ENCODE results near the gene CNTLN. TPM values are rescaled to one million over a fixed set of nuclear protein-coding genes. Genes with fewer than 3 reads are reported as not detected.

CNTLN gene
- total RNA-seq, 1 donor from 2014 or later, result 3.1 TPM

DNA sequence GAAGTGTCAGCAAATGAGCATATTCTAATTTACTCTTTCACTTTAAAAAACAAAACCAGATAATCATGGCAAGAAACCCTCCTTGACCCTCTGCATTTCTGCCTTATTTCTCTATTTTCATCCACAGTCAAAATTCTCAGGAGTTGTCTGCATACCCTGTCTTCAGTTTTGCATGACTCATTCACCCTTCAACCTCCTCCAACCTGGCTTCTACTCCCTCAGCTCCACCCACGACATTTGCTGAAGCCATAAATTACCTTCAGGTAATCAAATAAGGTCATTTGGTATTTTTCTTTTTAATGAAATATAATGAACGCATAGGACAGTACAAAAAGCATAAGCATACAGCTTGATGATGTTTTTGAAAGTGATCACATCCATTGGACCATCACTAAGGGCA lies 416.2 kb downstream of the CNTLN start:
- DNase-seq (ENCODE audit: low spot score), result no peak
- intact Hi-C loops (cut with DNase I), result no loop called here

Data from cardiac septum (tissue), 1 donor.